Erythroblast (primary cell): ENCODE measurements around the gene BTBD16.

Experiments
- GATA1 ChIP-seq: IDR thresholded peaks from 2 replicates; pipeline ENCODE4 v1.6.1; 2011; ENCODE audit warnings: low read depth, mild to moderate bottlenecking, control low read depth, low read length, moderate library complexity
- POLR2A ChIP-seq: IDR thresholded peaks from 2 replicates; pipeline ENCODE4 v1.6.1; 2011; ENCODE audit warnings: mild to moderate bottlenecking, low read length

DNA sequence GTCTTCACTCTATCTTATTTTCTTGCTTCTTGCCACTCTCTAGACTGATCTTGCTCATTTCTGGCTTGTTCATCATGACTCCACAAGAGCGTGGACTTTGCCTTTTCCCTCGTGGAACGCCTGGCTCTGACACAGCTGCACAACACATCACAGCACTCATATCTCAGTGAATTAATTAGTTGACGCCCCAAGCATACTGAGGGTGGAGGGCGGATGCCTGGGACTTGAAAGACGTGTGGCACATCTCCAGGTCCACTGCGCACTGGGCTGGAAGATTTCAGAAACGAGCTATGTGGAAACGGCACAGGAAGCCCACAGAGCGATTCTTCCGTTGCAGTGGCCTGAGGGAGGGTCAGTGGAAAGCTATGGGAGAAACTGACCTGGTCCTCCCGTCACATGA lies 79.8 kb downstream of the BTBD16 start:
- no peak for TF ChIP-seq POLR2A
- no peak for TF ChIP-seq GATA1
